ENCODE data around the gene ALK. TPM values are rescaled to one million over a fixed set of nuclear protein-coding genes. Genes with fewer than 3 reads are reported as not detected.

Gene ALK
- total RNA-seq, 1 experiment from 2014 or later, result 0.37 TPM

GRCh38 chr2:29530281-29530680 lies 391.1 kb downstream of the ALK start:
- DNase-seq (ENCODE audit: low read depth), result peak; percentile 81

- peak; percentile 86 for DNase-seq (ENCODE audit: low read depth)
Measured at GRCh38 chr2:29528891-29529520, 392.4 kb downstream of the ALK start.

- no peak for DNase-seq (ENCODE audit: low read depth)
Measured at GRCh38 chr2:29528371-29528770, 393.0 kb downstream of the ALK start.

- DNase-seq (ENCODE audit: low read depth), result no peak
Measured at GRCh38 chr2:29527947-29528346, 393.4 kb downstream of the ALK start.

GRCh38 chr2:29526587-29527586 lies 394.5 kb downstream of the ALK start:
- no peak for DNase-seq (ENCODE audit: low read depth)

- DNase-seq (ENCODE audit: low read depth), result no peak
Measured at GRCh38 chr2:29525921-29526320, 395.5 kb downstream of the ALK start.

GRCh38 chr2:29524652-29525051 lies 396.7 kb downstream of the ALK start:
- no peak for DNase-seq (ENCODE audit: low read depth)

GRCh38 chr2:29522951-29523669 lies 398.3 kb downstream of the ALK start:
- DNase-seq (ENCODE audit: low read depth), result peak; percentile 75

- DNase-seq (ENCODE audit: low read depth), result peak; percentile 43
Measured at GRCh38 chr2:29520001-29520400, 401.4 kb downstream of the ALK start.

- DNase-seq (ENCODE audit: low read depth), result peak; percentile 58
Measured at GRCh38 chr2:29519338-29519925, 402.0 kb downstream of the ALK start.

- DNase-seq (ENCODE audit: low read depth), result no peak
Measured at GRCh38 chr2:29518646-29519337, 402.6 kb downstream of the ALK start.

GRCh38 chr2:29518010-29518409 lies 403.4 kb downstream of the ALK start:
- DNase-seq (ENCODE audit: low read depth), result no peak

GRCh38 chr2:29517413-29517812 lies 404.0 kb downstream of the ALK start:
- DNase-seq (ENCODE audit: low read depth), result no peak

- no peak for DNase-seq (ENCODE audit: low read depth)
Measured at GRCh38 chr2:29516767-29517166, 404.6 kb downstream of the ALK start.

- no peak for DNase-seq (ENCODE audit: low read depth)
Measured at GRCh38 chr2:29509878-29510277, 411.5 kb downstream of the ALK start.

GRCh38 chr2:29509397-29509796 lies 412.0 kb downstream of the ALK start:
- no peak for DNase-seq (ENCODE audit: low read depth)

- DNase-seq (ENCODE audit: low read depth), result peak; percentile 92
Measured at GRCh38 chr2:29504746-29505145, 416.6 kb downstream of the ALK start.

GRCh38 chr2:29502460-29502911 lies 418.9 kb downstream of the ALK start:
- DNase-seq (ENCODE audit: low read depth), result peak; percentile 60

GRCh38 chr2:29497375-29497774 lies 424.0 kb downstream of the ALK start:
- no peak for DNase-seq (ENCODE audit: low read depth)

GRCh38 chr2:29496198-29496597 lies 425.2 kb downstream of the ALK start:
- no peak for DNase-seq (ENCODE audit: low read depth)

GRCh38 chr2:29495536-29496060 lies 425.8 kb downstream of the ALK start:
- no peak for DNase-seq (ENCODE audit: low read depth)

Data from M059J (cell line).